DND-41 (cell line): ENCODE data around the gene ATP1A2.

Source experiments
- CTCF ChIP-seq: IDR thresholded peaks from 2 replicates; pipeline ENCODE4 v1.5.1; 2012; ENCODE audit warnings: borderline replicate concordance, low read length, moderate library complexity, mild to moderate bottlenecking; ENCODE audit not compliant: poor library complexity, severe bottlenecking; ENCODE audit errors: extremely low read depth
- EZH2 ChIP-seq: IDR thresholded peaks from 3 replicates; pipeline ENCODE4 v1.6.1; 2012; ENCODE audit warnings: borderline replicate concordance, low read depth, mild to moderate bottlenecking, moderate library complexity, low read length, inconsistent platforms; ENCODE audit not compliant: severe bottlenecking

DNA sequence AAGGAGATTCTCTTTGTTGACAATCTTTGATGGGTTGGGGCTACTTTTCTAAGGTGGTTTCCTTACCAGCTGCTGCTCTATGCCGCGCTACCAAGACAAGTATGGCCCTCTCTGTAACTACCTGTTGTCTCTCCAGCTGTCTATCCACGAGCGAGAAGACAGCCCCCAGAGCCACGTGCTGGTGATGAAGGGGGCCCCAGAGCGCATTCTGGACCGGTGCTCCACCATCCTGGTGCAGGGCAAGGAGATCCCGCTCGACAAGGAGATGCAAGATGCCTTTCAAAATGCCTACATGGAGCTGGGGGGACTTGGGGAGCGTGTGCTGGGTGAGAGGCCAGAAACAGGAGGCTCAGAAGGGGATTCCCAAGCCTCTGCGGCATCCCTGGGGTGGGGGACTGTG, 14.4 kb downstream of the ATP1A2 start:
- TF ChIP-seq CTCF (no peak), EZH2 (no peak)
